NB4 (cell line): ENCODE results near the gene GP2.

ENCODE experiments used
- POLR2A ChIP-seq: IDR thresholded peaks from 2 replicates; pipeline ENCODE4 v1.6.1; 2011; ENCODE audit warnings: mild to moderate bottlenecking; ENCODE audit not compliant: insufficient read length; ENCODE audit errors: extremely low read depth
- TF ChIP-seq, protein P1 (sequence below): IDR thresholded peaks from one replicate; pipeline ENCODE4 v1.5.1; 2012; ENCODE audit warnings: low read depth, low read length

- TF ChIP-seq, protein P1, sequence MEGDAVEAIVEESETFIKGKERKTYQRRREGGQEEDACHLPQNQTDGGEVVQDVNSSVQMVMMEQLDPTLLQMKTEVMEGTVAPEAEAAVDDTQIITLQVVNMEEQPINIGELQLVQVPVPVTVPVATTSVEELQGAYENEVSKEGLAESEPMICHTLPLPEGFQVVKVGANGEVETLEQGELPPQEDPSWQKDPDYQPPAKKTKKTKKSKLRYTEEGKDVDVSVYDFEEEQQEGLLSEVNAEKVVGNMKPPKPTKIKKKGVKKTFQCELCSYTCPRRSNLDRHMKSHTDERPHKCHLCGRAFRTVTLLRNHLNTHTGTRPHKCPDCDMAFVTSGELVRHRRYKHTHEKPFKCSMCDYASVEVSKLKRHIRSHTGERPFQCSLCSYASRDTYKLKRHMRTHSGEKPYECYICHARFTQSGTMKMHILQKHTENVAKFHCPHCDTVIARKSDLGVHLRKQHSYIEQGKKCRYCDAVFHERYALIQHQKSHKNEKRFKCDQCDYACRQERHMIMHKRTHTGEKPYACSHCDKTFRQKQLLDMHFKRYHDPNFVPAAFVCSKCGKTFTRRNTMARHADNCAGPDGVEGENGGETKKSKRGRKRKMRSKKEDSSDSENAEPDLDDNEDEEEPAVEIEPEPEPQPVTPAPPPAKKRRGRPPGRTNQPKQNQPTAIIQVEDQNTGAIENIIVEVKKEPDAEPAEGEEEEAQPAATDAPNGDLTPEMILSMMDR = no peak
- no peak for TF ChIP-seq POLR2A
Measured at GRCh38 chr16:20310421-20311395, 16.6 kb downstream of the GP2 start.
